ENCODE results near the gene PARP6. TPM values are rescaled to one million over a fixed set of nuclear protein-coding genes. Genes with fewer than 3 reads are reported as not detected.

Gene PARP6
- polyA plus RNA-seq, 3 donors: 12.9 to 165 (median 13.5) TPM

- intact Hi-C loops (cut with micrococcal nuclease): loop anchor here (2.0 to 10.0 kb wide), 7 partner anchors 35 to 477 kb away; partner anchors contain the start of genes PARP6 (in 2 of the 2), ARIH1 (in 1 of the 2), MYO9A (in 1 of the 2) and PKM (in 1 of the 2)
- H3K27ac ChIP-seq (ENCODE audit: low read depth in 1 of 2, low read length in 2 of 2): no peak within 1 kb of the TSS
- no peaks in the 10 kb centered on the region for H3K9me3 ChIP-seq (replicated peaks in 1 of 2; ENCODE audit: control insufficient read depth in 1 of 2, insufficient read depth in 1 of 2, low read length in 2 of 2)
- H3K79me2 ChIP-seq (ENCODE audit: insufficient read depth, low read length): no peaks in the 10 kb centered on the region
- DNase-seq: peak in 1 of 3 donors; percentile 15
- peak within 1 kb of the TSS; percentile 65 for H3K4me2 ChIP-seq (replicated peaks; ENCODE audit: extremely low read depth, low read length, poor library complexity, severe bottlenecking)
- peak within 1 kb of the TSS; percentile 67 for H2AFZ ChIP-seq (ENCODE audit: insufficient read depth, low read depth, low read length, poor library complexity, severe bottlenecking)
- peaks cover 49% of the 10 kb centered on the region for H4K20me1 ChIP-seq (ENCODE audit: insufficient read depth, low read length)
- 16% methylated on average over 48 of the region's 83 CpGs for WGBS (ENCODE audit: insufficient coverage)
- TF ChIP-seq CTCF (IDR thresholded peaks at IDR 0.05): no peak
- Mint-ChIP-seq H3K36me3 (peaks cover 51 to 56% of the 10 kb centered on the region in 2 donors), H3K9me3 (peaks cover 0 to 11% (median 3%) of the 10 kb centered on the region in 7 donors), H3K27me3 (ENCODE audit: low read depth in 3 of 3) (peaks cover 24 to 32% (median 26%) of the 10 kb centered on the region in 3 donors), H3K27ac (peak within 1 kb of the TSS in 2 of 7 donors; percentile 35 to 70), H3K4me1 (peaks cover 36% of the 10 kb centered on the region), H3K4me3 (peak within 1 kb of the TSS; percentile 71 to 87)
- H3K9ac ChIP-seq (ENCODE audit: insufficient read depth, low read length, poor library complexity, severe bottlenecking): peak within 1 kb of the TSS; percentile 32
- H3K4me3 ChIP-seq (replicated peaks in 1 of 3; ENCODE audit: low read depth in 2 of 3, low read length in 3 of 3): peak within 1 kb of the TSS in 1 of 3 experiments; percentile 58
- peaks cover 3 to 24% of the 10 kb centered on the region in 2 donors for H3K27me3 ChIP-seq (ENCODE audit: control insufficient read depth in 2 of 2, insufficient read depth in 2 of 2, low read length in 2 of 2)
- peaks cover 45% of the 10 kb centered on the region in 2 donors for H3K36me3 ChIP-seq (replicated peaks in 1 of 2; ENCODE audit: control insufficient read depth in 1 of 2, insufficient read depth in 2 of 2, low read length in 2 of 2)
- H3K4me1 ChIP-seq (ENCODE audit: control insufficient read depth in 1 of 2, insufficient read depth in 2 of 2, low read length in 2 of 2): peaks cover 26 to 36% of the 10 kb centered on the region in 2 donors
Observed at GRCh38 chr15:72197460-72198355, 74.6 kb downstream of the PARP6 start, which contains the start of gene GRAMD2A. Gene GRAMD2A (minus strand): TSS chr15:72197787.

- peaks cover 45 to 49% of the 10 kb centered on the region in 2 donors for H3K36me3 Mint-ChIP-seq
- no peak for TF ChIP-seq CTCF (IDR thresholded peaks at IDR 0.05)
- H3K36me3 ChIP-seq (replicated peaks in 1 of 2; ENCODE audit: control insufficient read depth in 1 of 2, insufficient read depth in 2 of 2, low read length in 2 of 2): peaks cover 38 to 39% of the 10 kb centered on the region in 2 donors
- H3K9ac ChIP-seq (ENCODE audit: insufficient read depth, low read length, poor library complexity, severe bottlenecking): peak overlapping the region; percentile 32
- H3K79me2 ChIP-seq (ENCODE audit: insufficient read depth, low read length): no peaks in the 10 kb centered on the region
- H3K27ac ChIP-seq (ENCODE audit: low read depth in 1 of 2, low read length in 2 of 2): no peak overlapping the region
- DNase-seq: no peak
- peak overlapping the region; percentile 71 to 86 for H3K4me3 Mint-ChIP-seq
- H3K27me3 Mint-ChIP-seq (ENCODE audit: low read depth in 3 of 3): peaks cover 24 to 34% (median 26%) of the 10 kb centered on the region in 3 donors
- peaks cover 43% of the 10 kb centered on the region for H4K20me1 ChIP-seq (ENCODE audit: insufficient read depth, low read length)
- H3K27ac Mint-ChIP-seq: no peak overlapping the region
- WGBS (ENCODE audit: insufficient coverage): 31% methylated on average over 35 of the region's 35 CpGs
- peak overlapping the region; percentile 65 for H3K4me2 ChIP-seq (replicated peaks; ENCODE audit: extremely low read depth, low read length, poor library complexity, severe bottlenecking)
- H3K9me3 ChIP-seq (replicated peaks in 1 of 2; ENCODE audit: control insufficient read depth in 1 of 2, insufficient read depth in 1 of 2, low read length in 2 of 2): no peaks in the 10 kb centered on the region
- peak overlapping the region in 1 of 3 experiments; percentile 58 for H3K4me3 ChIP-seq (replicated peaks in 1 of 3; ENCODE audit: low read depth in 2 of 3, low read length in 3 of 3)
- peaks cover 26 to 36% of the 10 kb centered on the region in 2 donors for H3K4me1 ChIP-seq (ENCODE audit: control insufficient read depth in 1 of 2, insufficient read depth in 2 of 2, low read length in 2 of 2)
- peaks cover 3 to 27% of the 10 kb centered on the region in 2 donors for H3K27me3 ChIP-seq (ENCODE audit: control insufficient read depth in 2 of 2, insufficient read depth in 2 of 2, low read length in 2 of 2)
- peaks cover 0 to 11% (median 3%) of the 10 kb centered on the region in 7 donors for H3K9me3 Mint-ChIP-seq
- intact Hi-C loops (cut with micrococcal nuclease): loop anchor here (5.0 to 10.0 kb wide), 6 partner anchors 35 to 478 kb away; partner anchors contain the start of genes PARP6 (in 2 of the 2), ARIH1 (in 1 of the 2), MYO9A (in 1 of the 2) and PKM (in 1 of the 2)
- H3K4me1 Mint-ChIP-seq: peaks cover 36% of the 10 kb centered on the region
- H2AFZ ChIP-seq (ENCODE audit: insufficient read depth, low read depth, low read length, poor library complexity, severe bottlenecking): peak overlapping the region; percentile 67
Observed at GRCh38 chr15:72197041-72197459, 75.3 kb downstream of the PARP6 start.

Data from CD14-positive monocyte (primary cell).